HG03565 (cell line): ENCODE results near the gene HOXD12.

Source experiments
- ATAC-seq: cut with Tn5 transposase; IDR thresholded peaks from one replicate; pipeline ENCODE4 v1.9.1; 2021; ENCODE audit warnings: mild to moderate bottlenecking, moderate library complexity; ENCODE audit not compliant: unreplicated experiment

HOXD12 gene

DNA sequence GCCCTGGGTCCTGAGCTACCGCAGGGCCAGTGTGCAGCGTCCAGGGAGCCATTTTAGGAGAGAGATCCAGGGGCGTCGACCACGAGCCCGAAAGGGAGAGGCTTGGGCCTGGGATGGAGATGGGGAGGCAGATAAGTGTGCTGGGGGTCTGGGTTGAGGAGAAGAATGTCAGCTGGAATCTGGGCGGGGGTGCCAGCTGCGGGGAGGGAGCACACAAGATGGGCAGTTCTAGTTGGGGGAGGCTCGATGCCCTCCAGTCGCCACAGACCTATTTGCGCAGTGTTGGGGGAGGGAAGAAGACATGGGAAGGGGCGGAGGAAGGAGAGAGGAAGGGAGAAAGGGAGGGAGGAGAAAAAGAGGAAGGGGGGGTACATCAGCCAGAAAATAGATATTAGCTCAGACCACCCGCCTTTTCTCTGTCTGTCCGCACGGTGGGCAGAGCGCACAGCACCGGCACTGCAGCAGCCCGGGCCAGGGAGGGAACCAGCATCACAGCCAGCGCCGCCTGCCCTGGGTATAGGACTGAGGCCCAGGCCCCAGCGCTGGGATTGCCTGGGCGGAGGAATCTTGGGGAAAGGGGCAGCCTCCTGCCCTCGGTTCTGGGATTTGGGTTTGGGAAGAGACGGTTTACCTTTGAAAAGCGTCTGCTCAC, 5.6 kb downstream of the HOXD12 start:
- ATAC-seq: no peak

DNA sequence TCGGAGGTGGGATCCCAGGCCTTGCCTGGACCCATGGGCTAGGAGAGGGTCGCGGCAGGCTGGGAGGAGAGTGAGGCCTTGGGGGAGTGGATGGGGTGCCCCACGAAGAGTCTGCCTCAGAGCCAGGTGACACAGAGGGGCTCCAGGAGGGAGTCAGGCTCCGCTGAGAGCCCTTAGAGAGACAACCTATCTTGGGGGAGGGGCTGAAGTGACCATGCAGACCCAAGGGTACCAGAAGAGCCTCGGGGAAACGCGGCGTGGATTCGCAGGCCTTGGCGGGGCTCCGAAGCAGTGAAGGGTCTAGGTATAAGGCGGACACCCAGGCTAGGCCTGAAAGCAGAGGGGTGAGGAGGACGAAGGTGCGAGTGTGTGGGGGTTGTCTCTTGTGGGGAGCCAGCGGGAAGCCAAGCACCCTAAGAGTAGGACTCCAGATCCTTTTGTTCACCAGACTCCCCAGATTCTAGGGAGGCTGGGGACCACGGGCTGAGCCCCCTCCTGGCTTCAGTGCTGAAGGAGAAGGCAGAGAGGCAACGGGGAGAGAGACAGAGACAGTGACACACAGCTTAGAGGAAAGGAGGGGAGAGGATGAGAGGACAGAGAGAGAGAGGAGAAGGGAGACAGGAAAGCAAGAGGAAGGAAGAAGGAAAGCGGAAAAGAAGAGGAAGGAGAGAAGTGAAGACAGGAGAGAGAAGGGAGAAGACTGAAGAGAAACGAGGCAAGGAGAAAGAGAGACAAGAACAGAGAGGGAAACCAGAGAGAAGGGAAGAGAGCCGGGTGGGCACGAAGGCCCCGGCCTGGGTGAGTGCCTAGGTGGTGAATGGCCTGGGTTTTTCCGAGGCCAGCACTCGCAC, 6.4 kb downstream of the HOXD12 start:
- no peak for ATAC-seq

DNA sequence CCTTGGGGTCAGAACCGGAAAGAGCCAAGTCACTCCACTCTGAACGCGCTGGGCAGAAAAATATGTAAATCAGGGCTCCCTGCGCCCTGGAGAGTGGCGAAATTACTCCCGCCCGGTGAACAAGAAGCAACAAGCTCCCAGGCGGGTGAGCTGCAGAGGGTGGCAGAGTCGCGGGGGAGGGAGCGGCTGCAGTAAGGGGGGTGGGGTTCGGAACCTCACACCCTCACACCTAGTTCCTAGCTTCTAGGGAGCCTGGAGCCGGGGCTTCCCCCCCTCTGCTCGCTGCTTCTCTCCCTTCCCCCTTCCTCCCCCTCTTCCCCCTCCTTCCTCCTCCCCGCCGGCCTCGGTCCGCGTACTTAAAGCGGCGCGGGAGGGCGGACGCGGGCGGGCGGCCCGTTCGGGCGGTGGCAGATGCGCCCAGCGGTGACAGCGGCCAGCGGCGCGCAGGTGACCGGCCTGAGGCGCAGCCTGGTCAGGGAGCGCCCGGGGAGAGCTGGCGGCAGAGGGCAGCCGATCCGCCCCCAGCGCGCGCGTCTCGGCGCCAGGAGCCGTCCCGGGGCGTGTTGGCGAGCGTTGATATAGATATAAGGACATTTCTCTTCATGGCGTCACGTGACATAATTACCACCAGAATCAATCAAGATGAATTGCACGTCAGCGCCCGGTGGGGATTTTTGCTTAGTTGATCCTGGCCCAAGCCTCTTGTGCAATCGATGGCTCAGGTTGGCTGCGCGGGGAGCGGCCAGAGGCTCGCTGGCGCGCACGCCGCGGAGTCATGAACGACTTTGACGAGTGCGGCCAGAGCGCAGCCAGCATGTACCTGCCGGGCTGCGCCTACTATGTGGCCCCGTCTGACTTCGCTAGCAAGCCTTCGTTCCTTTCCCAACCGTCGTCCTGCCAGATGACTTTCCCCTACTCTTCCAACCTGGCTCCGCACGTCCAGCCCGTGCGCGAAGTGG, 7.3 kb downstream of the HOXD12 start, which contains the start of gene HOXD11:
Gene HOXD11 (plus strand): TSS at position 700 of the 959 bp plus-strand sequence. CDS start 76 bp downstream, at position 776.
- ATAC-seq: no peak

DNA sequence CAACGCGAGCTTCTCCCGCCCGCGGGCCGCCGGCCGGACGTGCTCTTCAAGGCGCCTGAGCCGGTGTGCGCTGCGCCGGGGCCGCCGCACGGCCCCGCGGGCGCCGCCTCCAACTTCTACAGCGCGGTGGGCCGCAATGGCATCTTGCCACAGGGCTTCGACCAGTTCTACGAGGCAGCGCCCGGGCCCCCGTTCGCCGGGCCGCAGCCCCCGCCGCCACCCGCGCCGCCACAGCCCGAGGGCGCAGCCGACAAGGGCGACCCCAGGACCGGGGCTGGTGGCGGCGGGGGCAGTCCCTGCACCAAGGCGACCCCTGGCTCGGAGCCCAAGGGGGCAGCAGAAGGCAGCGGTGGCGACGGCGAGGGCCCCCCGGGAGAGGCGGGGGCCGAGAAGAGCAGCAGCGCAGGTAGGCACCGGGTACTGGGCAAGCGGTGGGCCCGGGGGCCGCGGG, 8.2 kb downstream of the HOXD12 start:
- ATAC-seq: no peak

DNA sequence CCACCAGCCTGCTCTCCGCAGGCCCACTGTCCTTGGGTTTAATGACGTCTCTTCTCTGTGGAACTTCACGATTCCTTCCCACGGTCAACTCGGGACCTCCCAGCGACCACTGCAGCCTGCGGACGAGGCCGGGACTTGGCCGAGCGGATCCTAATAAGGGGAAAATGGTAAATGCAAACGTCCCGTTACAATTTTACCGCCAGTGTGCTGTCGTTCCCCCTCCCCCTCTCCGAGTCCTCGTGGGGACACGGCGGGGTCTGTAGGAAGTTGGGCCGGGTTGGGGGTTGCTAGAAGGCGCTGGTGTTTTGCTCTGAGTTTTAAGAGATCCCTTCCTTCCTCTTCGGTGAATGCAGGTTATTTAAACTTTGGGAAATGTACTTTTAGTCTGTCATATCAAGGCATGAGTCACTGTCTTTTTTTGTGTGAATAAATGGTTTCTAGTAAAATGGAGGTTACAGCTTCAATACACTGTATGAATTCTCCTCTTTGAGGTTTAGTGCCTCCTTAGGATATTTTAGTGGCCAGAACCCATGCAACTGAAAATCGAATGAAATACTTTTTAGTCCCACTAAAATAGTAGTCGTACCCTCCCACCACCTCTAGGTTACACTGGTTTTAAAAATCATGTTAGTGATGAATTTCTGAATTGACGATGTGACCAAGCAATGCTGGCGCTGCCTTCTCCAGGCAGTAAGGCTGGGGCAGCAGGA, 9.8 kb downstream of the HOXD12 start:
- no peak for ATAC-seq

DNA sequence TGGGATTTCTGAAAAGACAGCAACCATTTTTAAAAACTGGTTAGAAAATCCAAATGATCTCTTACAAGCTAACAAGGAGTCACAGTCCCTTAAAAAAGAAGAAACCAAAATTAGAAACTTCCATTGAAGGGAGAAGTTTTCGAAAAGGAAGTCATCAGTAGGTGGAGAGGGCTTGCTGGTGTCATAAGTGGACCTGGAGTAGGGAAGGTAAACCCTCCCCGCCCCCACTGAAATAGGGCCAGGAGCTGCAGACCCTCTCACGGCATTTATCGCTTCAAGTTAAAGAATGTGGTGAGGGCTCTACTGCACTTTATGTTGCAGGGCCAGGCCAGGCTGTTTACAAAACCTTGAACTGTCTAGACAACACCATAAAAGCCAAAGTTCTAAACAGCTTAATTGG, 10.4 kb downstream of the HOXD12 start:
- no peak for ATAC-seq

DNA sequence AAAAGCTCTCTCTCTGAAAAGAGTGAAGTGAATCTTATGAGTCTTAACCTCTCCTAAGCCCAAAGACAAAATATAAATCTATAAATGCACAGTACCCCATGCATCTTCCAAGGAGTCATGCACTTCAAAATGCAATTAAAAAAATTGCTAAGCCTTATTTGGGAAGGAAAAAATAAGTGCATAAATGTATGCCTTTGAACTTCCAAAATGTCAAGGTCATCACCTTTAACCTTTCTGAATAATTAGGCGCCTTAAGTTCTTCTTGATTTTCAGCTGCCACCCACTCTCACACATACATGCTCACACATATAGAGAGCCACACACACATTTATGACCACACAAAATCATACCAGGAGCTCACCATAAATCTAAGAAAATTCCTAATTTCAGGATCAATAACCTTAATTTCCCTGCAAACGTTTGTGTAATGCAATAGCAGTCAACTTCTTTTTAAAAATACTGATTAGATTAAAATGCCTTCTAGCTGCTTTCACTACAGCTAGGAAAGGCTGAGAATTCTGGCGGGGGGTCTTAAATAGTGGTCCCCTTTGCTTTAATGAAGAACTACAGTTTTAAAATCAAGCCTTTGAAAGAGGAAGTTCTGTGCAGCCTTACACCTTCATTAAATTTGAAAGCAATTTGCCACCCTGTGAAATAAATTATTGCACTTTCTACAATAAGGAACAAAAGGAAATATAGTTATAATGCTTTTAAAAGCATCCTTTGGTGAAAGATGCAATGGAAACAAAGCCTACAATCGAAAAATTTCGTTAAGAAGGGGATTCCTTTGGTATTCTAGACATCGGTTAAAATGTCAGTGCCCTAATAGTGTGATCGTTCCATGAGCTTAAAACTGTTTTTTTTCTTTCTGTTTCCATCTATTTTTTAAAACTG, 11.1 kb downstream of the HOXD12 start:
- ATAC-seq: no peak

DNA sequence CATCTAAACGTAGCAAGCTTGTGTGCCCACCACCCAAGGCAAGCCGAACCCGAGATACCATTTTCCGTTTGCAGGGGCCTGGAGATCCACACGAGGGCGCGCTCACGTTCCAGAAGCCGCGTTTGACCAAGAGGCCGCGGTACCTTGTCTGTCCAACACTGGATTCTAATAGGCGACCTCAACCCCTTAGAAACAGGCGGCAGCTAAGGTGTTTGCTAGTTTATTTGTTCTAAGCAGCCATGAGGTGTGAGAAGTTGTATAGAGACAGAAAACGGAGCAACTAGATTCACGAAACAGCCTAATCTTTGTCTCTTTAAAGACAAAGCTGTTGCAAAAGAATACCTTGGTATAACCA, 11.7 kb downstream of the HOXD12 start:
- ATAC-seq: no peak

DNA sequence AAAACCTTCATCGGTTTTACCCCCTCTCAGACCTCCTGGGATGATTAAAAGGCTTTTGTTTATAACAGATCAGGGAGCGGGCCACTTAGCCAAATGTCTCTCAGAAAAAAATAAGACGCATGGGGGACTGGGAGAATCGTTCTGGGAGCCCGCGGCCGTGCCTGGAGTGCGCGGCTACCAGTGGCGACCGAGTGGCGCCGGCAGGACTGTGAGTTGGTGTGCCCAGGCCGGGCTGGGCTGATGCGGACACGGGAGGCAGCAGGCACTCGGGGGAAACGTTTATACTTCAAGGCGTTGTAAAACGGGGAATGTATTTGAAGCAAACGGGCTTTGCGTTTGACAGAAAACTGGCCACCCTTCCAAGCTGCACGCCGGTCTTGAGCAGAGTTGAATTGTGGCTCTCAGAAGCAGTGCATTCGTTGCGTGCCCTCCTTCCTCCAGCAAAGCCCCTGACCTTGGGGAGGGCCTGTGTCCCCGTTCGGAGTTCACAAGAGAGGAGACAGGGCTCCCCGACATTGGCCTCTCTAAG, 12.3 kb downstream of the HOXD12 start:
- no peak for ATAC-seq

DNA sequence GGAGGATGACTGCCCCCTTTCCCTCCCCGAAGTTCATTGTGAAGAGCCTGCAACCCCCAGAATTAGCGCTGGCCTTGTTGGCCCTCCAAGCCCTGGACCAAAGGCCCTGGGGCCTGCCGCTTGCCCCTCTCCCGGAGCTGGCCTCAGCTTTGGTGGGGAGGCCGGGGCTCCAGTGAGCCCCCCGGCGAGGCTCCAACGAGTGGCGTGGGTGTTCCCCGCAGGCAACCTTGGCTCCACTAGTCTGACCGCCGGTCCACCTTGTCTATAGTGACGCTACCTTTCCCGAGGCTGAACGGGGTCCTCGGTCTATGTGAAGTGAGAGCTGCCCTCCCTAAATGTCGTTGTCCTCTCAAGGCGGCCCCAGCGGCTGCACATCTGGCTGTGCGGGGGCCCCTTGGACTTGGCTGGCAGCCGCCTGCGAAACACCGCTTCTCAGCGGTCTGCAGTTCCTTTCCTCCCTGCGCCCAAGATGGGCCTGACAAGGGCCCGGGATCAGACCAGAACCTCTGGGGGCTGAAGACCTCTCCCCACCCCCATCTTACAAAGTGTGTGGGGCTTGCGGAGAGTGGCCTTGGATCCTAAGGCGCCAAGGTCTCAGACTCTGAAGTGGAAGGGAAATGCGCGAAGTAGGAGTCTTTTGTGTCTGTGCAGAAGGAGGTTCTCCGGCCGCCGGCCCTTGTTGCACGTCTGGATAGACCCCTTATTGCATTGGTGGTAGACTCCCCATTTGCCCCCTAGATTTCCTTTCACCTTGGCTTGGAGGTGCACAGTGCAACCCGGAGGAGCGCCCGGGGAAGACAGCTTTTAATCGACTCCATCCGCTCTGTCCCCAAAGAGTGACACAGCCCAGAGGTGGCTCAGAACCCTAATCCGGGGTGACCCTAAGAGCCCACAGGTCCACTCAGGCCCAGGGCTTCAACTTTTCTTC, 13.0 kb downstream of the HOXD12 start:
- no peak for ATAC-seq

DNA sequence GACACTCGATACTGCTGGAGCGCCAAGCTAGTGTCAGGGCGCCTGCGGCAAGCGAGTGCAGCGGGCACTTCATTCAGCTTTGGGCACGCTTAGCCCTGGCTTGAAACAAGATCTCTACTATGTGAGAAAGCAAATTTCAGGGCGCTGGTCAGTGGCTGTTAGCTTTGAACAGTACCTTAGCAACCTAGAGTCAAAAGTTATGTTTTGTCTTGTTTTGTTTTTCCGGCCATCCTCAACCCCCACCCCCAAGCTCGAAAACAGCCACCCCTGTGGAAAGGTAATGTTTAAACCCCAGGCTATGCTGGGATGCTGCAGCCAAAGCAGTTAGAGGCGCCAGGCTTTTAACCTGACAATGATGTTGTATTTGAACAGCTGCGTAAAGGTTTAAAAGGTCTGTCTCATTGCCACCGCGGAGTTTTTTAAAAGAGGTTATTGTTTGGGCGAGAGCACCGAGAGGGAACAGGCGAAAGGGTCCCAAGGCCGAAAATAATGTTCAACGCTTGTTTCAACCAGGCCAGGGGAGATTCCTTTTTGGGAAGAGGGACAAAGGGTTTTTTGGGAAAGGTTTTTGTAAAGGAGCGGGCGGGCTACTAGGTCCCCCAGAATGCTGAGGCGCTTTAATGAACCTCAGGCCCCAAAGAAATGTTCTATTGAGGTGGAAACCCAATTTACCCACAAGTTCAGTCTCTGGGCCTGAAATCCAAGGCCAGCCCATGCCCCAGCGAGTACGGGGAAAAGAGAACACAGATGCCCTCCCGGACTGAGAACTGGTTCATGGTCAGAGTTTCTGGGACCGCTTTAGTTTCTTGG, 14.7 kb downstream of the HOXD12 start:
- ATAC-seq: no peak

DNA sequence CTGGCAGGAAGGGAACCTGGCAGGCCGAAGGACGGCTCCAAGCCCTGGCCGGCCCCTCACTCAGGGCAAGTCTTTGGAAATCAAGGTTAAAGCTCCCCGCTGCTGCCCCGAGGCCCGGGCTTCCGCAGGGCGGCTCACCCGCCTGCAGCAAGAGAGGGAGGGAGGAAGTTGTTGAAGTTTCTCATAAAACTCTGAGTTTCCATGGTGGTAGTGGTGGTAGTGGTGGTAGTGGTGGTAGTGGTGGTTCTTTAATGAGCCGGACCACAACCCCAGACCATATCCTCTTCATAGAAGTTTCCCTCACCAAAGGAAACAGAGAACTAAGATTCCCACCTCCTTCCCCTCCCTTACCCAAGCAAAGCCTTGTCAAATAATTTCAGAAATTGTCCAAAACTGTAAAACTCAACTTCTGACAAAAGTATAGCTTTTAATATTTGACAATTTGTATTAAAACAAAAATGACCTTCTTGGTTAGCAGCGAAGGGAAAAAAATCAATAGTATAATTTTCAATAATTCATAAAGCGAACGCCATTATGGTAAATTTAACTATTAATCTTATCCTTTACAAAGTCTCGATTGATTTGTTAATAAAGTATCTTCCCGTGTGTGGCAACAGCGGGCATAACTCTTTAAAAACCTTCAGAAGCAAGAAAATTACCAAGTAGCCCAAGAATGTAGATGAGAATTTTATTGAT, 15.5 kb downstream of the HOXD12 start:
- no peak for ATAC-seq

DNA sequence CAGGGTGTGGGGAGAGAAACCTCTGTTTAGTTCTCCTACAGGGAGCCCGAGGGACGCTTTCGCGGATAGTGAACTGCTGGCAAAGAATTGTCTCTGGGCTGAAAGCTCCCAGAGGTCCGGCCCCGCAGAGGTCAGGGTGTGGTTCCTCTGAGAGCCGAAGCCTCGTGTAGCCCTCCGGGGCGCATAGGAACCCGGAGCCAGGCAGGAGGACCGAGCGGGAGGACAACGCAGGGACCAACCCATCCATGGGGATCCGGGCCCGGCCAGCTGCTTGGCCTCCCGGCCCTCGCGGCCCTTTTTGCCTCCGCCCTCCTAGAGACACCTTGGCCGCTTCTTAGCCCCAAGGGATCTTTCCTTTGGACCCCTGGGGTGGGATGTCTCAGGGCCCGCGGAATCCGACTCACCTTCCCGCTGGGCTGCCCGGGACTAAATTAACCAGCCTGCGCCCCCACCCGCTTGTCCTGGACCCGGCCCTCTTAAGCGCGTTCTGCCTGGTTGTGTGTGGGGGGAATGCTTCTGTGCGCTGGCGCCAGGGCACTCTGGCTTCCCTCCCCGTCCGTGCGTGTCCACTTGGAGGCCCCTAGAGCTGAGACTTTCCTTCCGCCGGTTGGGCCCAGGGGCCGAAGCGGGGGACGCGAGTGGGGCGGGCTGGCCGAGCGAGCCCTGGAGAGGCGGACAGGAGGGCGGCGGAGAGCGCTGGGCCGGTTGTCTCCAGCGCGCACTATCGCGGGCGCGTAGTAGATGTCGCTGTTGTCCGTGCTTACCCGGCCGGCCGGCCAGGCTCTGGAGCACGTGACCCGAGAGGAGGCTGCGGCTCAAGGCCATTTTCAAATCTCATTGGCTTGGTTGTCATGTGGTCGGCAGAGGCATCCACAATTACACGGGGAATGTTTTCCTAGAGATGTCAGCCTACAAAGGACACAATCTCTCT, 16.6 kb downstream of the HOXD12 start, which contains the start of gene HOXD10:
Gene HOXD10 (plus strand): TSS at position 896 of the 931 bp plus-strand sequence. CDS start 56 bp downstream, outside the sequence.
- no peak for ATAC-seq

DNA sequence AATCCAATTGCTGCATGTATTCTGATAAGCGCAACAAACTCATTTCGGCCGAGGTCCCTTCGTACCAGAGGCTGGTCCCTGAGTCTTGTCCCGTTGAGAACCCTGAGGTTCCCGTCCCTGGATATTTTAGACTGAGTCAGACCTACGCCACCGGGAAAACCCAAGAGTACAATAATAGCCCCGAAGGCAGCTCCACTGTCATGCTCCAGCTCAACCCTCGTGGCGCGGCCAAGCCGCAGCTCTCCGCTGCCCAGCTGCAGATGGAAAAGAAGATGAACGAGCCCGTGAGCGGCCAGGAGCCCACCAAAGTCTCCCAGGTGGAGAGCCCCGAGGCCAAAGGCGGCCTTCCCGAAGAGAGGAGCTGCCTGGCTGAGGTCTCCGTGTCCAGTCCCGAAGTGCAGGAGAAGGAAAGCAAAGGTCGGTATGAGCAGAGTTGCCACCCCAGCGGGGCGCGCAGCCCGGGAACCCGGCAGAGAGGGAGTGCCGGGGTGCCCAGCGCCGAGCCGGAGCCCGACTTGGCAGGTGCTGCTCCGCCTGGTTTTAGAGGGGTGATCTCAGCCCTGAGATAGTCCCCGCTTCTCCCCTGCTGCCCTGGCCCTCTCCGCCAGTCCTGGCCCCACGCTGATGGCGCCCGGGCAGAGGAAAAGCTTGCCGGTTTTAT, 17.7 kb downstream of the HOXD12 start:
- ATAC-seq: no peak

DNA sequence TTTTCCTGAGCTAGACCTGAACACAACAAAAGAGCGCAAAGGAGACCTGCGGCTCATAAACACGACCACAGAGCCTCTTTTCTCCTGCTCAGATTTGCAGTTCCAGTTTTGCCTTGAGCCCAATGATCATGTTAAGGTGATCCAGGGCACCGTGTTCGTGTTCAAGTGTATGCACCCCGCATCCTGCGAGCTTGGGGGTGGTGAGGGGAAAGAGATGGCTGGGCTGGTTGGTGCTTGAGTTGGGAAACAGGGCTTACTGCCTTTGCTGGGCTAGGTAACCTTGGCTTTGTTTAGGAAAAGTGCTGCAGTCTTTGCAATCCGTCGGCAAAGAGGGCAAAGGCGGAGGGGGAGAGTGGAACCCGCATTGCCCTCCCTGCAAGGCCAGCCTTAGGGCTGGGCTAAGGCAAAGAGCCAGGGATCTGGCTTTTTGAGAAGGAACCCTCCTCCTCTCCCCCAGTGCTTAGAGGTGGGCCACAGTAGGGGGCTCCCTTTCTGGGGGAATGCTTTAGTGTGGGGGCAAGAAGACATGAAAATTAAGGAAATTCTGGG, 18.3 kb downstream of the HOXD12 start:
- ATAC-seq: no peak
